ENCODE data around the gene RMND1.
A peak's percentile ranks its signal among the peaks of the same experiment; 100 is the strongest.

Gene RMND1

DNA sequence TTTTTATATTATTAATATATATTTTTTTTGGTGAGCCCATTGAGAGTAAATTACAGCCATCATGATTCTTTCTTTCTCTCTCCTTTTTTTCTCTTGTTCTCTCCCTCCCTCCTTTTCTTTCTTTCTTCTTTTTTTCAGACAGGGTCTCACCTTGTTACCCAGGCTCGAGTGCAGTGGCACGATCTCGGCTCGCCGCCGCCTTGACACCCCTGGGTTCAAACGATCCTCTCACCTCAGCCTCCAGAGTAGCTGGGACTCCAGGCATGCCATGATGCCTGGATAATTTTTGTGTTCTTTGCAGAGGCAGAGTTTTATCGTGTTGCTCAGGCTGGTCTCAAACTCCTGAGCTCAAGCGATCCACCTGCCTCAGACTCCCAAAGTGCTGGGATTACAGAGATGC lies 43.5 kb upstream of the RMND1 start:
- no peak overlapping the region for H2AFZ ChIP-seq (ENCODE audit: low read depth)
- H4K20me1 ChIP-seq (ENCODE audit: insufficient read depth) = no peaks in the 10 kb centered on the region
- no peak overlapping the region for H3K4me3 ChIP-seq (IDR thresholded peaks at IDR 0.05; ENCODE audit: insufficient read depth, low read depth, low read length)
- no peak overlapping the region for H3K4me2 ChIP-seq
- H3K79me2 ChIP-seq (ENCODE audit: insufficient read depth, low read depth) = no peaks in the 10 kb centered on the region
- no peaks in the 10 kb centered on the region for H3K36me3 ChIP-seq (ENCODE audit: insufficient read depth)
- no peak overlapping the region for H3K27ac ChIP-seq
- H3K27me3 ChIP-seq (ENCODE audit: insufficient read depth, low read depth) = no peaks in the 10 kb centered on the region
- TF ChIP-seq, protein P1, sequence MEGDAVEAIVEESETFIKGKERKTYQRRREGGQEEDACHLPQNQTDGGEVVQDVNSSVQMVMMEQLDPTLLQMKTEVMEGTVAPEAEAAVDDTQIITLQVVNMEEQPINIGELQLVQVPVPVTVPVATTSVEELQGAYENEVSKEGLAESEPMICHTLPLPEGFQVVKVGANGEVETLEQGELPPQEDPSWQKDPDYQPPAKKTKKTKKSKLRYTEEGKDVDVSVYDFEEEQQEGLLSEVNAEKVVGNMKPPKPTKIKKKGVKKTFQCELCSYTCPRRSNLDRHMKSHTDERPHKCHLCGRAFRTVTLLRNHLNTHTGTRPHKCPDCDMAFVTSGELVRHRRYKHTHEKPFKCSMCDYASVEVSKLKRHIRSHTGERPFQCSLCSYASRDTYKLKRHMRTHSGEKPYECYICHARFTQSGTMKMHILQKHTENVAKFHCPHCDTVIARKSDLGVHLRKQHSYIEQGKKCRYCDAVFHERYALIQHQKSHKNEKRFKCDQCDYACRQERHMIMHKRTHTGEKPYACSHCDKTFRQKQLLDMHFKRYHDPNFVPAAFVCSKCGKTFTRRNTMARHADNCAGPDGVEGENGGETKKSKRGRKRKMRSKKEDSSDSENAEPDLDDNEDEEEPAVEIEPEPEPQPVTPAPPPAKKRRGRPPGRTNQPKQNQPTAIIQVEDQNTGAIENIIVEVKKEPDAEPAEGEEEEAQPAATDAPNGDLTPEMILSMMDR (conservative IDR thresholded peaks at IDR 0.05; ENCODE audit: low read depth, low read length) = no peak
- H3K9ac ChIP-seq = no peak overlapping the region
- H3K4me1 ChIP-seq (ENCODE audit: low read depth, poor library complexity, severe bottlenecking) = peaks cover 27% of the 10 kb centered on the region

DNA sequence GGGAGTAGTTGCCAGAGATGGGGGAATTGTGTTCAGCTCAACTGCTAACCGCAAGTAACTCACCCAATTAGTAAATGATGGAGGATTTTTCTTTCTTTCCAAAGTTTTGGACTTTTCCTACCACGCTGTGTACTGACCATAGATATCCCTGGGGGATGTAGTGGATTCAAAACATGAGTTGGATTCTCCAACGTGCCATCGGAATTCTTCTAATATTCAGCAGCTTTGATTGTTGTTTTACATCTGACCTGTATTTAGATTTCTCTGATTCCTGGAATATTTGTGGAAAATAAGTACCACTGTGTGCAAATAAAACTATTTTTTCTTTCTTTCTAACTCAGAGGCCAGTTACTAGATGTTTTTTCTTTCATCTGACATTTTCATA lies 43.0 kb upstream of the RMND1 start:
- H3K36me3 ChIP-seq (ENCODE audit: insufficient read depth) = no peaks in the 10 kb centered on the region
- H3K79me2 ChIP-seq (ENCODE audit: insufficient read depth, low read depth) = no peaks in the 10 kb centered on the region
- no peaks in the 10 kb centered on the region for H3K27me3 ChIP-seq (ENCODE audit: insufficient read depth, low read depth)
- TF ChIP-seq, protein P1 (conservative IDR thresholded peaks at IDR 0.05; ENCODE audit: low read depth, low read length) = no peak
- no peaks in the 10 kb centered on the region for H4K20me1 ChIP-seq (ENCODE audit: insufficient read depth)
- H3K4me2 ChIP-seq = peak overlapping the region; percentile 78
- no peak overlapping the region for H3K27ac ChIP-seq
- H3K4me1 ChIP-seq (ENCODE audit: low read depth, poor library complexity, severe bottlenecking) = peaks cover 27% of the 10 kb centered on the region
- peak overlapping the region; percentile 89 for H2AFZ ChIP-seq (ENCODE audit: low read depth)
- H3K9ac ChIP-seq = peak overlapping the region; percentile 83; the same call in 1 of the 2 replicates
- no peak overlapping the region for H3K4me3 ChIP-seq (IDR thresholded peaks at IDR 0.05; ENCODE audit: insufficient read depth, low read depth, low read length)

DNA sequence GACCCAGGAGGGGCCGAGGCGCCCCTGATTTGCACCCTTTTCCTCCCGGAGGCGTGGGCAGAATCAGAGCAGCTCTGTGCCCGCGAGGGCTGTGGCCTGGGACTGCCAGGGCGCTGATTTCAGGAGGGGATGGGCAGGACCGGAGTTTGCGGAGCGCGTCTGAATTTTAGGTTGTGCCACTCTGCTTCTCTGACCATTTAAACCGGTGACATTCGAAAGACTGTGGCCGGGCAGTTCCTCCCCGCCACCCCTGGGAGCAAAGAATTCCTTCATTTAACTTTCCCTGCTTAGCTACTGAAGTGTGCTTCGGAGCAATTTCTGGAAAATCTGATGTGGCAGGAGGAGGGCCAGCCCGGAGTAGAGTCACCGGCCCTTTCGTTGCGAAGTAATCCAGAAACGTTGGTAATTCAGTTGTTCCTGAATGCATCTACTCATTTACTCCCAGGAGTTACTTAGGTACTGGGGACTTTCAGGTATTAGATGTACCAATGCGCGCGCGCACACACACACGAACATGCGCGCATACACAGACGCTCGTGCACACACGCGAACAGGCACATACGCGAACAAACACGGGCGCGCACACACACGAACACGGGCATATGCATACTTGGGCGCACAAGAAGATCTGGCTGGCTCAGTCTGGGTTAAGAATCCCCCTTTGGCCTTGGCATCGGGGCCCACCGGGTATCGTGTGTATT lies 42.5 kb upstream of the RMND1 start:
- Histone ChIP-seq H2AFZ (ENCODE audit: low read depth) (peak overlapping the region; percentile 89), H3K36me3 (ENCODE audit: insufficient read depth) (no peaks in the 10 kb centered on the region), H4K20me1 (ENCODE audit: insufficient read depth) (no peaks in the 10 kb centered on the region), H3K27ac (peak overlapping the region; percentile 65), H3K4me2 (peak overlapping the region; percentile 78), H3K9ac (peak overlapping the region; percentile 83), H3K4me1 (ENCODE audit: low read depth, poor library complexity, severe bottlenecking) (peaks cover 27% of the 10 kb centered on the region), H3K27me3 (ENCODE audit: insufficient read depth, low read depth) (no peaks in the 10 kb centered on the region), H3K79me2 (ENCODE audit: insufficient read depth, low read depth) (no peaks in the 10 kb centered on the region), H3K4me3 (IDR thresholded peaks at IDR 0.05; ENCODE audit: insufficient read depth, low read depth, low read length) (no peak overlapping the region)
- TF ChIP-seq, protein P1 (conservative IDR thresholded peaks at IDR 0.05; ENCODE audit: low read depth, low read length) = no peak

DNA sequence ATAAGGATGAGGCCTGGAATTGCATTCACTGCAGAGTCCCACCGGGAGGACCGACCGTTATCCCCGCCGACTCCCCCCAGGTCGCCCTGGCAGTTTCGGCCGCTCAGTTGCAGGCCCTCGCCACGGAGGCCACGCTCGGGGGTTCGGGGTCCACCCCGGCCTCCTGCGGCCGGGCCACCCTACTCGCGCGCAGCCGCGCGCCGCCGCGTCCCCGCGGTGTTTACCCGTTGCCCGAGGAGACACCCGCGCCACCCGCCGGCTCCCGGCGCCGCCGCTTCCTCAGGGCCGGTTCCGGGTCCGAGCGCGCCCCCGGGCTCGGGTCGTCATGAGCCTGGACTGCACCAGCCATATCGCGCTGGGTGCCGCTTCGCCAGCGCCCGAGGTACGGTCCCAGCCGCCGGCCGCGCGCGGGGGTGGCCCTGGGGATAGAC lies 41.9 kb upstream of the RMND1 start, which contains the start of gene CCDC170:
Gene CCDC170, plus strand, starts transcription at position 214 of the 431 bp plus-strand sequence. Its CDS starts 112 bp downstream, at position 326.
- Histone ChIP-seq H3K9ac (peak within 1 kb of the TSS; percentile 83), H4K20me1 (ENCODE audit: insufficient read depth) (no peaks in the 10 kb centered on the region), H3K4me1 (ENCODE audit: low read depth, poor library complexity, severe bottlenecking) (peaks cover 27% of the 10 kb centered on the region), H3K4me2 (peak within 1 kb of the TSS; percentile 78), H3K36me3 (ENCODE audit: insufficient read depth) (no peaks in the 10 kb centered on the region), H3K4me3 (IDR thresholded peaks at IDR 0.05; ENCODE audit: insufficient read depth, low read depth, low read length) (no peak within 1 kb of the TSS), H3K27ac (peak within 1 kb of the TSS; percentile 65), H2AFZ (ENCODE audit: low read depth) (peak within 1 kb of the TSS; percentile 89), H3K27me3 (ENCODE audit: insufficient read depth, low read depth) (no peaks in the 10 kb centered on the region), H3K79me2 (ENCODE audit: insufficient read depth, low read depth) (no peaks in the 10 kb centered on the region)
- TF ChIP-seq, protein P1 (conservative IDR thresholded peaks at IDR 0.05; ENCODE audit: low read depth, low read length) = no peak
